ENCODE results near the gene PCBP2.

DNA sequence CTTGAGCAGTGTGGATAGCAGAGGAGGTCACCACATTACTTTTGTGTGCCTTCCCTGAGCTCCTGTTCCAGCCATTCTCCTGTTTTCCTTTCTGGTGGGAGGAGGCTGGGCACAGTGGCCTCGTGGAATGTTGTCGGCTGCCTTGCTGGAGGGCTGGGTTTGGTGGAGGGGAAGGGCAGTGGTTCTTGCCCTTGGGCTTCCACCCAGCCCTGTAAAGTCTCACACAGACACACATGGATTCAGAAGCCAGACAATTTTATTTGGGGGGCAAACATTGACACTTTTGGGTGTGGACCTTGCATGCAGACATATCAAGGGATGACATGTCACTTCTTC lies 54.5 kb downstream of the PCBP2 start:
- TF ChIP-seq, protein P1, sequence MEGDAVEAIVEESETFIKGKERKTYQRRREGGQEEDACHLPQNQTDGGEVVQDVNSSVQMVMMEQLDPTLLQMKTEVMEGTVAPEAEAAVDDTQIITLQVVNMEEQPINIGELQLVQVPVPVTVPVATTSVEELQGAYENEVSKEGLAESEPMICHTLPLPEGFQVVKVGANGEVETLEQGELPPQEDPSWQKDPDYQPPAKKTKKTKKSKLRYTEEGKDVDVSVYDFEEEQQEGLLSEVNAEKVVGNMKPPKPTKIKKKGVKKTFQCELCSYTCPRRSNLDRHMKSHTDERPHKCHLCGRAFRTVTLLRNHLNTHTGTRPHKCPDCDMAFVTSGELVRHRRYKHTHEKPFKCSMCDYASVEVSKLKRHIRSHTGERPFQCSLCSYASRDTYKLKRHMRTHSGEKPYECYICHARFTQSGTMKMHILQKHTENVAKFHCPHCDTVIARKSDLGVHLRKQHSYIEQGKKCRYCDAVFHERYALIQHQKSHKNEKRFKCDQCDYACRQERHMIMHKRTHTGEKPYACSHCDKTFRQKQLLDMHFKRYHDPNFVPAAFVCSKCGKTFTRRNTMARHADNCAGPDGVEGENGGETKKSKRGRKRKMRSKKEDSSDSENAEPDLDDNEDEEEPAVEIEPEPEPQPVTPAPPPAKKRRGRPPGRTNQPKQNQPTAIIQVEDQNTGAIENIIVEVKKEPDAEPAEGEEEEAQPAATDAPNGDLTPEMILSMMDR (IDR thresholded peaks at IDR 0.05): no peak
- TF ChIP-seq POLR2AphosphoS5 (IDR thresholded peaks at IDR 0.05): no peak
- no peak for TF ChIP-seq POLR2A (IDR thresholded peaks at IDR 0.05)

Data from gastroesophageal sphincter (tissue), 3 donors.